Lower leg skin (tissue), 4 donors: Measurements from ENCODE around the gene EEFSEC. TPM values are rescaled to one million over a fixed set of nuclear protein-coding genes. Genes with fewer than 3 reads are reported as not detected.

Experiments used
- DNase-seq, 2 donors: peaks; one replicate each; pipeline ENCODE4 v3.0.0-alpha.2; 2019; ENCODE audit warnings: low spot score in 2 of 2
- H3K4me3 ChIP-seq: fragments of 200-600 bp; sonication (generic); 2 replicates; pipeline ENCODE4 v1.5.1; 2017; ENCODE audit warnings: mild to moderate bottlenecking, low read depth; ENCODE audit not compliant: poor library complexity, severe bottlenecking
- CTCF ChIP-seq, 3 donors: fragments of 450-650 bp; IDR thresholded peaks; one replicate each; pipeline ENCODE4 v1.5.1; 2016; ENCODE audit warnings: antibody characterized with exemption in 3 of 3, mild to moderate bottlenecking in 3 of 3, moderate library complexity in 2 of 3
- POLR2A ChIP-seq, 2 donors: fragments of 450-650 bp; IDR thresholded peaks; one replicate each; pipeline ENCODE4 v1.6.1; 2016 to 2017; ENCODE audit warnings: antibody characterized with exemption in 2 of 2, mild to moderate bottlenecking in 1 of 2, moderate library complexity in 1 of 2
- WGBS, 2 donors: methylation state at CpG; one replicate each; pipeline ENCODE4 v1.1.5; 2018; 5-methylcytosine and 5-hydroxymethylcytosine counted together
- intact Hi-C: fragments of 100-400 bp; cut with DNase I; formaldehyde crosslinking; loops from one replicate; pipeline ENCODE4 v1.15.0; 2023; ENCODE audit warnings: low total_unique reads
- total RNA-seq, 4 donors: library from RNA; depleted of rRNA; stranded (reverse); fragments of >200 nt; gene quantifications; one replicate each; pipeline ENCODE4 v1.1.0, GENCODE V29; 2016

EEFSEC gene
- total RNA-seq, 4 donors from 2014 or later = 16.3 to 28.6 (median 16.8) TPM

- TF ChIP-seq POLR2A (IDR thresholded peaks at IDR 0.05) (no peak), CTCF (IDR thresholded peaks at IDR 0.05) (no peak)
- H3K4me3 ChIP-seq = no peak overlapping the region
- WGBS, 2 donors = 76 to 87% methylated on average over 5 of the region's 5 CpGs
- DNase-seq = peak in 1 of 2 donors; percentile 50
- intact Hi-C loops = no loop called here
These were observed 14.8 kb downstream of the EEFSEC start for GRCh38 chr3:128167973-128168674.

GRCh38 chr3:128168836-128169235 lies 15.6 kb downstream of the EEFSEC start:
- intact Hi-C loops = no loop called here
- WGBS, 2 donors = 85 to 87% methylated on average over 4 of the region's 4 CpGs
- DNase-seq = peak in 1 of 2 donors; percentile 2
- H3K4me3 ChIP-seq = no peak overlapping the region
- TF ChIP-seq POLR2A (IDR thresholded peaks at IDR 0.05) (no peak), CTCF (IDR thresholded peaks at IDR 0.05) (no peak)

- intact Hi-C loops = no loop called here
- DNase-seq = peak; percentile 28 to 84
- WGBS, 2 donors = 27 to 33% methylated on average over 5 of the region's 5 CpGs
- no peak overlapping the region for H3K4me3 ChIP-seq
- TF ChIP-seq POLR2A (IDR thresholded peaks at IDR 0.05) (no peak), CTCF (IDR thresholded peaks at IDR 0.05) (no peak)
These were observed 17.7 kb downstream of the EEFSEC start for GRCh38 chr3:128170866-128171516.

GRCh38 chr3:128173200-128173599 lies 19.9 kb downstream of the EEFSEC start:
- 77 to 87% methylated on average over 8 of the region's 8 CpGs for WGBS, 2 donors

GRCh38 chr3:128173849-128174248 lies 20.6 kb downstream of the EEFSEC start:
- DNase-seq = peak in 1 of 2 donors; percentile 50
- WGBS, 2 donors = 85 to 88% methylated on average over 6 to 7 of the region's 7 CpGs
- TF ChIP-seq CTCF (IDR thresholded peaks at IDR 0.05) (no peak), POLR2A (IDR thresholded peaks at IDR 0.05) (no peak)
- no peak overlapping the region for H3K4me3 ChIP-seq
- intact Hi-C loops = no loop called here

More at GRCh38 chr3:128173200-128173599, 19.9 kb downstream of the EEFSEC start:
- peak in 1 of 2 donors; percentile 36 for DNase-seq
- TF ChIP-seq CTCF (IDR thresholded peaks at IDR 0.05) (no peak), POLR2A (IDR thresholded peaks at IDR 0.05) (no peak)
- no peak overlapping the region for H3K4me3 ChIP-seq
- intact Hi-C loops = no loop called here
